Tracheal epithelial cell (primary cell): ENCODE results near the gene EML4. TPM values are rescaled to one million over a fixed set of nuclear protein-coding genes. Genes with fewer than 3 reads are reported as not detected.

Experiments used
- total RNA-seq: library from RNA; depleted of rRNA; stranded (reverse); fragments of >200 nt; gene quantifications from 2 replicates; pipeline ENCODE4 v1.2.1, GENCODE V29; 2014

EML4 gene, protein sequence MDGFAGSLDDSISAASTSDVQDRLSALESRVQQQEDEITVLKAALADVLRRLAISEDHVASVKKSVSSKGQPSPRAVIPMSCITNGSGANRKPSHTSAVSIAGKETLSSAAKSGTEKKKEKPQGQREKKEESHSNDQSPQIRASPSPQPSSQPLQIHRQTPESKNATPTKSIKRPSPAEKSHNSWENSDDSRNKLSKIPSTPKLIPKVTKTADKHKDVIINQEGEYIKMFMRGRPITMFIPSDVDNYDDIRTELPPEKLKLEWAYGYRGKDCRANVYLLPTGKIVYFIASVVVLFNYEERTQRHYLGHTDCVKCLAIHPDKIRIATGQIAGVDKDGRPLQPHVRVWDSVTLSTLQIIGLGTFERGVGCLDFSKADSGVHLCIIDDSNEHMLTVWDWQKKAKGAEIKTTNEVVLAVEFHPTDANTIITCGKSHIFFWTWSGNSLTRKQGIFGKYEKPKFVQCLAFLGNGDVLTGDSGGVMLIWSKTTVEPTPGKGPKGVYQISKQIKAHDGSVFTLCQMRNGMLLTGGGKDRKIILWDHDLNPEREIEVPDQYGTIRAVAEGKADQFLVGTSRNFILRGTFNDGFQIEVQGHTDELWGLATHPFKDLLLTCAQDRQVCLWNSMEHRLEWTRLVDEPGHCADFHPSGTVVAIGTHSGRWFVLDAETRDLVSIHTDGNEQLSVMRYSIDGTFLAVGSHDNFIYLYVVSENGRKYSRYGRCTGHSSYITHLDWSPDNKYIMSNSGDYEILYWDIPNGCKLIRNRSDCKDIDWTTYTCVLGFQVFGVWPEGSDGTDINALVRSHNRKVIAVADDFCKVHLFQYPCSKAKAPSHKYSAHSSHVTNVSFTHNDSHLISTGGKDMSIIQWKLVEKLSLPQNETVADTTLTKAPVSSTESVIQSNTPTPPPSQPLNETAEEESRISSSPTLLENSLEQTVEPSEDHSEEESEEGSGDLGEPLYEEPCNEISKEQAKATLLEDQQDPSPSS
- total RNA-seq = 24.3 and 25.1 TPM in 2 replicates

DNA sequence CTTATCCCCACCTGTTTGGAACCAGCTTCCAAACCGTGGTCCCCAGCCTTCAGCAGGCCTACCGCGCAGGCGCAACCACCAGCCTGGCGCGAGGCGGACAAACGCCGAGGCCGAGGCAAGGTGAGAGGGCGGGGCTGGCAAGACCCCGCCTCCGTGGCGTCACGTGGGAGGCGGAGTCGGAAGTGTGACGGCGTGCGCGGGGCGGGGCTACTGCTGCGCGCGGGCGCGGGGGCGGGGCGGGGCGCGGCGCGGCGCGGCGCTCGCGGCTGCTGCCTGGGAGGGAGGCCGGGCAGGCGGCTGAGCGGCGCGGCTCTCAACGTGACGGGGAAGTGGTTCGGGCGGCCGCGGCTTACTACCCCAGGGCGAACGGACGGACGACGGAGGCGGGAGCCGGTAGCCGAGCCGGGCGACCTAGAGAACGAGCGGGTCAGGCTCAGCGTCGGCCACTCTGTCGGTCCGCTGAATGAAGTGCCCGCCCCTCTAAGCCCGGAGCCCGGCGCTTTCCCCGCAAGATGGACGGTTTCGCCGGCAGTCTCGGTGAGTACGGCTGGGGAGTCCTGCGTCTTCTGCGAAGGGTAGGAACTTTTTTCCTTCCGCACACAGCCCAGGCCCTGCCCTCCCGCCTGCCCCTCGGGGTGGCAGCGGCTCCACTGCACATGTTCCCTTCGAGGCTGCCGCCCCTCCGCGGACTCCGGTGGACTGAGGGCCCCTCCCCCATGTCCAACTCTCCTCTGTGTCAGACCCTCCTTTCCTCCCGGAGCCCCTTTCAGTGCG lies at the start of gene EML4:
TSS of gene EML4 (plus strand) at position 254 of the 774 bp plus-strand sequence. CDS start at position 513, 259 bp downstream.

DNA sequence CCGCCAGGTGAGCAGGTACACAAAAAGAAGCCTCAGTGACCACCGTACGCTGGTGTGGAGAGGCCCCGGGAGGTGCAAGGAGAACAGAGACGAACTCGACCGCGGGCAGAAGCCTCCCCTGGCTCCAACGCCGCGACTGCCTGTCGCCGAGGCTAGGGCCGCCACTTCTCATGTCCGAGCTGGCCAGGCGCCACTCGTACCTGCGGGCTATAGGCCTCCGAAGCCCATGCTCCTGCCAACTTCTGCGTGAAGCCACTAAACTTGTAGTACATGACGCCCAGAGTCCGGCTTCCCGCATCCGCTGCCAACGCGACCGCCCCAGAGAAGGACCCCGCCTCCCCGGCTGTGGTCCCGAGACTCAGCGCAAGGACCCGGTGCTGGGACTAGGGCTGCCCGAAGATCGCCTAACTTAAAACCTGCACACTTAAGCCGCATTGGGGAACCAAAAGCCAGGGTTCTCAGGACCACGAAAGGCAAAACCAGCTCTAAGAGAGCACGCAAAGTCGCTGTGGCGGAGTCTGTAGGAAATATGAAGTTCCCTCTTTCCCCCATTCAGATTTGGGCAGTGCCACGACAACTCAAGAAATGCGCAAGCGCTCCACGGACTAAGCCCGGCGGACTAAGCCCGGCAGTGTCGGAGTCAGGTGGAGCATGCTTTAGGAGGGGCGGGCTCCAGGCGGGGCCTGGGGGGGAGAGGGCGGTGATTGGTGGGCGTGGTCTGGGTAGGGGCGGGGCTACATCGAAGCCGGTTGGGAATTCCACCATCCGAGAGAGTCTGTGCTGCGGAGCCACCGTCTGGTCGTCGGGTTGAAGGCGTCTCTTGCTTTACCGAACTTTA lies 192.0 kb downstream of the EML4 start, which contains the start of gene COX7A2L:
TSS of gene COX7A2L (minus strand) at position 328 of the 838 bp plus-strand sequence. CDS start at position 272, 56 bp downstream.

Other genes with a start within 250 kb of the EML4 start
- gene PKDCC, start 121.3 kb upstream of the EML4 start, total RNA-seq = 1.3 and 1.9 TPM in 2 replicates
- 268 and 369 TPM in 2 replicates for gene COX7A2L, start 191.9 kb downstream of the EML4 start, total RNA-seq